HFFc6 (cell line): ENCODE data around the gene ADAMTSL2. TPM values are rescaled to one million over a fixed set of nuclear protein-coding genes. Genes with fewer than 3 reads are reported as not detected.

Experiments
- DNase-seq: peaks from one replicate; pipeline ENCODE4 v3.0.0-alpha.2; 2018
- H3K27ac Mint-ChIP-seq: 2 replicates; pipeline ENCODE4 v1.8.0; 2020; ENCODE audit warnings: mild to moderate bottlenecking, mixed read lengths
- H3K27me3 Mint-ChIP-seq: 2 replicates; pipeline ENCODE4 v1.8.0; 2021; ENCODE audit warnings: mild to moderate bottlenecking, moderate library complexity, mixed read lengths; ENCODE audit not compliant: insufficient read depth
- H3K36me3 Mint-ChIP-seq: 2 replicates; pipeline ENCODE4 v1.8.0; 2021; ENCODE audit warnings: low read depth, mixed read lengths
- H3K4me1 Mint-ChIP-seq: 2 replicates; pipeline ENCODE4 v1.8.0; 2020; ENCODE audit warnings: low read depth, mixed read lengths
- H3K4me3 Mint-ChIP-seq: 2 replicates; pipeline ENCODE4 v1.8.0; 2020; ENCODE audit warnings: mild to moderate bottlenecking, moderate library complexity, mixed read lengths
- H3K9me3 Mint-ChIP-seq: 2 replicates; pipeline ENCODE4 v1.8.0; 2020; ENCODE audit warnings: mild to moderate bottlenecking, mixed read lengths
- CTCF ChIP-seq: fragments of 200-600 bp; sonication (generic); IDR thresholded peaks from 2 replicates; pipeline ENCODE4 v1.5.0; 2021; ENCODE audit warnings: antibody characterized with exemption, mild to moderate bottlenecking
- total RNA-seq, 6 experiments: library from RNA; stranded (reverse); fragmentation: NEBNext Ultra II Directional; extraction: Animal tissue kit (Norgen Biotek cat#: 25700); gene quantifications; 2 replicates in 1 of 6; 3 replicates in 5 of 6; pipeline ENCODE4 v1.2.3, GENCODE V29; 2021

Gene ADAMTSL2
- total RNA-seq, 6 experiments from 2014 or later, result 0.05 to 0.07 (median 0.06) TPM; not detected in 3

DNA sequence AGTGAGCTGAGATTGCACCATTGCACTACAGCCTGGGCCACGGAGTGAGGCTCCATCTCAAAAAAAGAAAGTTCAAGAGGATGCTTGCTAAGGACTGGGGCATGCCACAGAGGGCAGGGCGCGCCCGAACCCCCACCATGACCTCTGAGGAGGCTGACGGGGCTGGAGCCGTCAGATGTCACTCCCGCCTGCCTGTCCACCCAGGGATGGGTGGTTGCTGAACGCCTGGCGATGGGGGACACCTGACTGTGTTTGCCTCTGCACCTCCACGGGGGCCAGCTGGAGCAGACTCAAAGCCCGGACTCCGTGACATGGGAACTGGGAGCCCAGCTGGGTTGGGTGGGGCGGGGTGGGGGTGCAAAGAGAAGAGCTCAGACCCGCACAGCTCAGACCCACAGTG, 31.9 kb downstream of the ADAMTSL2 start:
- no peaks in the 10 kb centered on the region for H3K4me1 Mint-ChIP-seq
- H3K9me3 Mint-ChIP-seq, result no peaks in the 10 kb centered on the region
- TF ChIP-seq CTCF, result no peak
- H3K4me3 Mint-ChIP-seq, result no peak overlapping the region
- no peaks in the 10 kb centered on the region for H3K36me3 Mint-ChIP-seq
- H3K27me3 Mint-ChIP-seq, result peaks cover 26% of the 10 kb centered on the region
- no peak for DNase-seq
- H3K27ac Mint-ChIP-seq, result no peak overlapping the region

DNA sequence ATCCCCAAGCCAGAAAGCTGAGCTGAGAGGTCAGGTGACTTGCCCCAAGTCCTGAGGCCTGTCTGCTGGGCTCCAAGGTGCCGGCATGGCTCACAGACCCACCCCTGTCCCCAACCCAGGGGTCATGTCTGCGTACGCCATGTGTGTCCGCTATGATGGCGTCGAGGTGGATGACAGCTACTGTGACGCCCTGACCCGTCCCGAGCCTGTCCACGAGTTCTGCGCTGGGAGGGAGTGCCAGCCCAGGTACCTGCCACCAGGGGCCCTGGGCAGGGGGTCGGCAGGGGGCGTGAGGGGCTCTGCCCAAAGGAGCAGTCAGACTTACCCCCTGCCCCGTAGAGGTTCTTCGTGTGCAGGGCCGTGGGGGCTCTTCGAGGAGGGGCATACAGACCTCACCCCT, 32.3 kb downstream of the ADAMTSL2 start:
- H3K36me3 Mint-ChIP-seq, result no peaks in the 10 kb centered on the region
- TF ChIP-seq CTCF, result no peak
- H3K27me3 Mint-ChIP-seq, result peaks cover 22% of the 10 kb centered on the region
- H3K4me3 Mint-ChIP-seq, result no peak overlapping the region
- no peak for DNase-seq
- H3K4me1 Mint-ChIP-seq, result no peaks in the 10 kb centered on the region
- no peaks in the 10 kb centered on the region for H3K9me3 Mint-ChIP-seq
- H3K27ac Mint-ChIP-seq, result no peak overlapping the region

DNA sequence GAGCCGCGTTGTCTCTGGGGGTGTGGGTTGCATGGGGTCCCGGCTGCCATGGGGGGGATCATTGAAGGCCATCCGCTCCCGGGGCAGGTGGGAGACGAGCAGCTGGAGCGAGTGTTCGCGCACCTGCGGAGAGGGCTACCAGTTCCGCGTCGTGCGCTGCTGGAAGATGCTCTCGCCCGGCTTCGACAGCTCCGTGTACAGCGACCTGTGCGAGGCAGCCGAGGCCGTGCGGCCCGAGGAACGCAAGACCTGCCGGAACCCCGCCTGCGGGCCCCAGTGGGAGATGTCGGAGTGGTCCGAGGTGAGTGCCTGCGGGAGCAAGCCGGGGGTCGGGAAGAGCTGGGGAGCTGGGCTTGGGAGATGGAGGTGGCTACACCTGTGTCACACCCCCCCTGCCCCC, 33.7 kb downstream of the ADAMTSL2 start:
- H3K27me3 Mint-ChIP-seq, result peaks cover 28% of the 10 kb centered on the region
- H3K9me3 Mint-ChIP-seq, result no peaks in the 10 kb centered on the region
- no peak overlapping the region for H3K4me3 Mint-ChIP-seq
- H3K27ac Mint-ChIP-seq, result no peak overlapping the region
- TF ChIP-seq CTCF, result no peak
- no peak for DNase-seq
- no peaks in the 10 kb centered on the region for H3K4me1 Mint-ChIP-seq
- no peaks in the 10 kb centered on the region for H3K36me3 Mint-ChIP-seq

DNA sequence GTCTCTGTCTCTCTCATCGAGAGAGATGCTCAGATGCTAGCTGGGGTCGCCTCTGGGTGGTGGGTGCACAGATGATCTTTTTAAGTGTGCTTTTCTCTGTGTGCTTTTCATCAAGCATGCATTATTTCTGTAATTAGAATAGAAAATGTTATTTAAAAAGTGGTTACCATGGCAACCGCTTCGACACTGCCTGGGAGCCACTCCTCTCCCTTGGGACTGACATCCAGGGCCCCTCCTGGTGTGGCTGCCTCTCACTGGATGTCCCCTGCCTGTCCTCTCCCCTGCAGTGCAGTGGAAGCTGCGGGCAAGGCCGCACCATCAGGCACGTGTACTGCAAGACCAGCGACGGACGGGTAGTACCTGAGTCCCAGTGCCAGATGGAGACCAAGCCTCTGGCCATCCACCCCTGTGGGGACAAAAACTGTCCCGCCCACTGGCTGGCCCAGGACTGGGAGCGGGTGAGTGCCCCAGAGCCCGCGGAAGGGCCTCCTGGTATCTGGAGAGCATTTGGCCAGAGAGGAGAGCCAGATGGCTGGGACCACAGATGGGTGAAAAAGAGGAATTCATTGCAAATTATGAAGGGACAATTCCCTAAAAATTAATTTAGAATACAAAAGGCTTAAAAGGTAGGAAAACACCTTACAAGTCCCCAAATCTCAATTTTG, 34.7 kb downstream of the ADAMTSL2 start:
- Mint-ChIP-seq H3K27ac (no peak overlapping the region), H3K9me3 (no peaks in the 10 kb centered on the region), H3K4me1 (no peaks in the 10 kb centered on the region), H3K27me3 (peaks cover 25% of the 10 kb centered on the region), H3K4me3 (no peak overlapping the region), H3K36me3 (no peaks in the 10 kb centered on the region)
- TF ChIP-seq CTCF, result no peak
- DNase-seq, result no peak

DNA sequence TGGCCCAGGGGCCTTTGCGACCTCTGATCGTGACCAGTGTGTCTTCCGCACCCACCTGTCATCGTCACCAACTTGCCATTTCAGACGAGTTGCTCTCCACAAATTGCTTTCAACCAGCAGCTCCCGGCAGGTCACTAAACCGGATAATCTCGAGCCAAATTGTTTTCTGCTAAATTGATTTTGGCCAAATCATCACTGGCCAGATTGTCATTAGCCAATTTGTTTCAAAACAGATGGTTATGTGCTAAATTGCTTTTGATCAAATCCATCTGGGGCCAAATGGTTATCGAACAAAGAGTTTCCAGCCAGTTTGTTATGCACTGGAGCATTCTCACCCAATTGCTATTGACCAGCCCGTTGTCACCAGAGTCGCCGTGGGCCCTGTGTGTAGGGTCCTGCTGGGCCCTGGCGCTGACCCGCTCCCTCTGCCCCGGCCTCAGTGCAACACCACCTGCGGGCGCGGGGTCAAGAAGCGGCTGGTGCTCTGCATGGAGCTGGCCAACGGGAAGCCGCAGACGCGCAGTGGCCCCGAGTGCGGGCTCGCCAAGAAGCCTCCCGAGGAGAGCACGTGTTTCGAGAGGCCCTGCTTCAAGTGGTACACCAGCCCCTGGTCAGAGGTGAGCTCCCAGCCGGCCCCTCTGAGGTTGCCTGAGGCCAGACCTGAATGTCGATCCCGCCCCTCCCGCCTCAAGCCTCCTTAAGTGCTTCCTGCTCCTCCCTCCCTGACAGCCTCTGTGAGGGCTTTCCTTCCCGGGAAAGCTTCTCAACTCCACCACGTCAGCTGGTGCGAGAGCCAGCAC, 35.6 kb downstream of the ADAMTSL2 start:
- Mint-ChIP-seq H3K36me3 (no peaks in the 10 kb centered on the region), H3K27ac (no peak overlapping the region), H3K27me3 (peaks cover 21% of the 10 kb centered on the region), H3K4me1 (no peaks in the 10 kb centered on the region), H3K4me3 (no peak overlapping the region), H3K9me3 (no peaks in the 10 kb centered on the region)
- no peak for TF ChIP-seq CTCF
- no peak for DNase-seq
